Upper lobe of right lung (tissue), 1 donor: ENCODE data around the gene SLC29A2. TPM values are rescaled to one million over a fixed set of nuclear protein-coding genes. Genes with fewer than 3 reads are reported as not detected.
"Not testable (repeated sequence)": the region's sequence is repeated elsewhere in the genome, so short reads cannot be mapped to it uniquely, and the experiment has no call there.

Experiments used
- ATAC-seq: fragments of 200-7000 bp; cut with Tn5 transposase; one replicate; pipeline ENCODE4 v1.9.1; 2020; ENCODE audit warnings: mild to moderate bottlenecking, moderate library complexity
- DNase-seq: peaks from one replicate; pipeline ENCODE4 v3.0.0-alpha.2; 2020
- H3K27ac ChIP-seq: fragments of 200-600 bp; one replicate; pipeline ENCODE4 v1.8.0; 2022
- H3K27me3 ChIP-seq: fragments of 200-600 bp; one replicate; pipeline ENCODE4 v1.8.0; 2022; ENCODE audit warnings: mild to moderate bottlenecking
- H3K36me3 ChIP-seq: fragments of 200-600 bp; one replicate; pipeline ENCODE4 v1.8.0; 2022
- H3K4me1 ChIP-seq: fragments of 200-600 bp; one replicate; pipeline ENCODE4 v1.8.0; 2022
- H3K4me3 ChIP-seq: fragments of 200-600 bp; one replicate; pipeline ENCODE4 v1.8.0; 2022; ENCODE audit warnings: mild to moderate bottlenecking
- H3K9me3 ChIP-seq: fragments of 200-600 bp; one replicate; pipeline ENCODE4 v1.8.0; 2022
- CTCF ChIP-seq: fragments of 200-600 bp; IDR thresholded peaks from one replicate; pipeline ENCODE4 v1.8.0; 2022; ENCODE audit warnings: antibody characterized with exemption
- intact Hi-C: fragments of 100-400 bp; cut with DNase I; formaldehyde crosslinking; loops from one replicate; pipeline ENCODE4 v1.11.0; 2022
- total RNA-seq: library from RNA; stranded (reverse); fragmentation: NEBNext Ultra II Directional; extraction: Animal tissue kit (Norgen Biotek cat#: 25700); gene quantifications from one replicate; pipeline ENCODE4 v1.2.1, GENCODE V29; 2021
- donor health status: DM: no; HTN: yes; CAD: no; lungs with severe emphysema.

Gene SLC29A2
- total RNA-seq, 1 donor from 2014 or later, result 14.2 TPM

- Histone ChIP-seq H3K4me1 (peaks cover 5% of the 10 kb centered on the region), H3K36me3 (no peaks in the 10 kb centered on the region), H3K27me3 (peaks cover 30% of the 10 kb centered on the region), H3K9me3 (no peaks in the 10 kb centered on the region), H3K4me3 (no peak overlapping the region), H3K27ac (no peak overlapping the region)
- DNase-seq, result no peak
- intact Hi-C loops, result no loop called here
- TF ChIP-seq CTCF, result no peak
- ATAC-seq, result no peak
Measured at GRCh38 chr11:66407651-66408050, 36.1 kb upstream of the SLC29A2 start.

GRCh38 chr11:66393954-66394353 lies 22.4 kb upstream of the SLC29A2 start:
- intact Hi-C loops, result no loop called here
- H3K27me3 ChIP-seq, result peaks cover 12% of the 10 kb centered on the region
- H3K36me3 ChIP-seq, result no peaks in the 10 kb centered on the region
- no peaks in the 10 kb centered on the region for H3K4me1 ChIP-seq
- no peaks in the 10 kb centered on the region for H3K9me3 ChIP-seq
- no peak for ATAC-seq
- no peak overlapping the region for H3K27ac ChIP-seq
- H3K4me3 ChIP-seq, result no peak overlapping the region
- TF ChIP-seq CTCF, result no peak
- DNase-seq, result no peak

- intact Hi-C loops, result no loop called here
- Histone ChIP-seq H3K4me1 (peaks cover 2% of the 10 kb centered on the region), H3K36me3 (no peaks in the 10 kb centered on the region), H3K27me3 (peaks cover 12% of the 10 kb centered on the region), H3K9me3 (no peaks in the 10 kb centered on the region), H3K4me3 (no peak overlapping the region), H3K27ac (no peak overlapping the region)
- ATAC-seq, result no peak
- no peak for TF ChIP-seq CTCF
- no peak for DNase-seq
Measured at GRCh38 chr11:66391322-66391721, 19.8 kb upstream of the SLC29A2 start.

GRCh38 chr11:66388780-66389386 lies 17.3 kb upstream of the SLC29A2 start:
- ATAC-seq, result peak; percentile 90

DNA sequence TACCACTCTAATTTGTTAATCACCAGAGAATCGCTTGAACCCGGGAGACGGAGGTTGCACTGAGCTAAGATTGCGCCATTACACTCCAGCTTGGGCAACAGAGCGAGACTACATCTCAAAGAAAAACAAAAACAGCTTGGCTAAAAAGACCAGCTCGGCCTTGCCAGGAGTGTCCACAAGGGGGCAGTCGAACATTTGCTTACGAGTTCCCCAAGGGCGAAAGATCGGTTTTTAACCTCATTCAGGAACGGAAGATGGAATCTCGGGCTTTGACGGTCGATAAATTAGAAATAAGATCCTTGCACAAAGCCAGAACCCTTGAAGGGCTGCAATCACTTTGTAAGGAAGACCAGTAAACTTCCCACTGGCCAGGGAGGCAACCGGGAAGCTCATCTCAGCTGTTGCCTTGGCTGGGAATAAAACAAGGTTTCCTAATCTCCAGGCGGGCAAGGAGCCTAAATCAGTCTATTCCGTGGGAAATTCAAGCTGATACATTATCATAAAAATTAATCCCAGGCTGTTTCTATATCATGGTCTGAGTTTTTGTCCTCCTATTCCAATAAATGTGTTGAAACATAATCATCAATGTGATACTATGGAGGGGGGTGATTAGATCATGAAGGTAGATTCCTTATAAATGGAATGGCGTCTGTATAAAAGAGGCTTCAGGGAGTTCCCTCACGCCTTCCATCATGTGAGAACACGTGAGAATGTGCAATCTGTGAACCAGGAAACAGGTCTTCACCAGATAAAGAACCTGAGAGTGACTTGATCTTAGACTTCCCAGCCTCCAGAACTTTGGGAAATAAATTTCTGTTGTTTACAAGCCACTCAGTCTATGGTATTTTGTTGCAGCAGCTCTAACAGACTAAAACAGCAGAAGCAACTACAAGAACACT lies 14.9 kb upstream of the SLC29A2 start:
- Histone ChIP-seq H3K4me3 (peak overlapping the region; percentile 33), H3K9me3 (no peaks in the 10 kb centered on the region), H3K27me3 (peaks cover 5% of the 10 kb centered on the region), H3K36me3 (no peaks in the 10 kb centered on the region), H3K27ac (no peak overlapping the region), H3K4me1 (peaks cover 6% of the 10 kb centered on the region)
- peak; percentile 96 for TF ChIP-seq CTCF
- DNase-seq, result peak; percentile 90
- peak; percentile 92 for ATAC-seq
- intact Hi-C loops, result loop anchor here (10.0 kb wide), 1 partner anchor 72 kb away; the partner anchor contains the start of gene CD248

More at GRCh38 chr11:66388780-66389386, 17.3 kb upstream of the SLC29A2 start:
- DNase-seq, result peak; percentile 78
- Histone ChIP-seq H3K4me3 (no peak overlapping the region), H3K36me3 (no peaks in the 10 kb centered on the region), H3K27me3 (peaks cover 9% of the 10 kb centered on the region), H3K27ac (no peak overlapping the region), H3K9me3 (no peaks in the 10 kb centered on the region), H3K4me1 (peaks cover 6% of the 10 kb centered on the region)
- intact Hi-C loops, result loop anchor here (10.0 kb wide), 1 partner anchor 74 kb away; the partner anchor contains the start of gene CD248
- TF ChIP-seq CTCF, result peak; percentile 78

- not testable (repeated sequence) for H3K36me3 ChIP-seq, H3K9me3 ChIP-seq, DNase-seq, H3K4me1 ChIP-seq, H3K4me3 ChIP-seq, ATAC-seq, H3K27me3 ChIP-seq, H3K27ac ChIP-seq
- intact Hi-C loops, result loop anchor here (10.0 kb wide), 1 partner anchor 70 kb away; the partner anchor contains the start of gene CD248
Measured at GRCh38 chr11:66384316-66384715, 12.8 kb upstream of the SLC29A2 start.

GRCh38 chr11:66380264-66380663 lies 8.7 kb upstream of the SLC29A2 start:
- not testable (repeated sequence) for H3K27me3 ChIP-seq, H3K36me3 ChIP-seq, H3K9me3 ChIP-seq, H3K4me3 ChIP-seq, H3K4me1 ChIP-seq, ATAC-seq, H3K27ac ChIP-seq, DNase-seq
- intact Hi-C loops, result loop anchor here (10.0 kb wide), 1 partner anchor 65 kb away; the partner anchor contains the start of gene CD248

- H3K4me3 ChIP-seq, H3K27me3 ChIP-seq, DNase-seq, intact Hi-C loops, H3K27ac ChIP-seq, H3K9me3 ChIP-seq, H3K36me3 ChIP-seq, ATAC-seq, H3K4me1 ChIP-seq: not testable (repeated sequence)
Measured at GRCh38 chr11:66373690-66374287, 2.2 kb upstream of the SLC29A2 start.
